ENCODE measurements around the gene POLR2E.

The POLR2E gene

GRCh38 chr19:1126984-1127760, 32.0 kb upstream of the POLR2E start:
- Histone ChIP-seq H3K27me3 (ENCODE audit: control insufficient read depth, insufficient read depth, low read length) (no peaks in the 10 kb centered on the region), H3K4me1 (no peaks in the 10 kb centered on the region), H3K4me2 (ENCODE audit: low read length) (no peak overlapping the region), H3K4me3 (ENCODE audit: low read depth, low read length) (no peak overlapping the region), H3K36me3 (ENCODE audit: control insufficient read depth, insufficient read depth, low read length) (no peaks in the 10 kb centered on the region), H3K9me3 (ENCODE audit: control insufficient read depth, low read length) (no peaks in the 10 kb centered on the region), H2AFZ (no peak overlapping the region), H3K27ac (no peak overlapping the region), H3K9ac (no peak overlapping the region), H3K79me2 (peaks cover 5% of the 10 kb centered on the region)
- no peak for TF ChIP-seq CTCF (IDR thresholded peaks at IDR 0.05)

GRCh38 chr19:1125601-1126467, 30.7 kb upstream of the POLR2E start:
- no peak overlapping the region for H2AFZ ChIP-seq
- no peak for TF ChIP-seq CTCF (IDR thresholded peaks at IDR 0.05)
- no peaks in the 10 kb centered on the region for H3K4me1 ChIP-seq
- H3K27ac ChIP-seq: no peak overlapping the region
- no peak overlapping the region for H3K4me3 ChIP-seq (ENCODE audit: low read depth, low read length)
- H3K27me3 ChIP-seq (ENCODE audit: control insufficient read depth, insufficient read depth, low read length): no peaks in the 10 kb centered on the region
- no peak overlapping the region for H3K4me2 ChIP-seq (ENCODE audit: low read length)
- no peak overlapping the region for H3K9ac ChIP-seq
- no peaks in the 10 kb centered on the region for H3K9me3 ChIP-seq (ENCODE audit: control insufficient read depth, low read length)
- H3K36me3 ChIP-seq (ENCODE audit: control insufficient read depth, insufficient read depth, low read length): no peaks in the 10 kb centered on the region
- H3K79me2 ChIP-seq: peaks cover 5% of the 10 kb centered on the region

- Histone ChIP-seq H3K79me2 (peaks cover 3% of the 10 kb centered on the region), H3K4me1 (no peaks in the 10 kb centered on the region), H3K4me3 (ENCODE audit: low read depth, low read length) (no peak overlapping the region), H3K9me3 (ENCODE audit: control insufficient read depth, low read length) (no peaks in the 10 kb centered on the region), H3K27ac (no peak overlapping the region), H3K36me3 (ENCODE audit: control insufficient read depth, insufficient read depth, low read length) (no peaks in the 10 kb centered on the region), H3K9ac (no peak overlapping the region), H3K4me2 (ENCODE audit: low read length) (no peak overlapping the region), H3K27me3 (ENCODE audit: control insufficient read depth, insufficient read depth, low read length) (no peaks in the 10 kb centered on the region), H2AFZ (no peak overlapping the region)
- no peak for TF ChIP-seq CTCF (IDR thresholded peaks at IDR 0.05)
These were observed 28.9 kb upstream of the POLR2E start for GRCh38 chr19:1123885-1124677.

- TF ChIP-seq CTCF (IDR thresholded peaks at IDR 0.05): no peak
- Histone ChIP-seq H2AFZ (no peak overlapping the region), H3K27me3 (ENCODE audit: control insufficient read depth, insufficient read depth, low read length) (no peaks in the 10 kb centered on the region), H3K4me1 (no peaks in the 10 kb centered on the region), H3K9me3 (ENCODE audit: control insufficient read depth, low read length) (no peaks in the 10 kb centered on the region), H3K9ac (no peak overlapping the region), H3K36me3 (ENCODE audit: control insufficient read depth, insufficient read depth, low read length) (no peaks in the 10 kb centered on the region), H3K27ac (no peak overlapping the region), H3K4me3 (ENCODE audit: low read depth, low read length) (no peak overlapping the region), H3K4me2 (ENCODE audit: low read length) (no peak overlapping the region), H3K79me2 (peaks cover 3% of the 10 kb centered on the region)
These were observed 28.2 kb upstream of the POLR2E start for GRCh38 chr19:1123381-1123780.

Measured in parathyroid adenoma (tissue), 2 donors.